GM12801 (cell line): ENCODE measurements around the gene IQGAP1.

Experiments
- TF ChIP-seq, protein P1 (sequence below): IDR thresholded peaks from one replicate; pipeline ENCODE4 v1.5.1; 2011; ENCODE audit warnings: control low read depth; ENCODE audit not compliant: insufficient read length; ENCODE audit errors: extremely low read depth

Gene IQGAP1

GRCh38 chr15:90497912-90498311, 109.9 kb downstream of the IQGAP1 start:
- TF ChIP-seq, protein P1, sequence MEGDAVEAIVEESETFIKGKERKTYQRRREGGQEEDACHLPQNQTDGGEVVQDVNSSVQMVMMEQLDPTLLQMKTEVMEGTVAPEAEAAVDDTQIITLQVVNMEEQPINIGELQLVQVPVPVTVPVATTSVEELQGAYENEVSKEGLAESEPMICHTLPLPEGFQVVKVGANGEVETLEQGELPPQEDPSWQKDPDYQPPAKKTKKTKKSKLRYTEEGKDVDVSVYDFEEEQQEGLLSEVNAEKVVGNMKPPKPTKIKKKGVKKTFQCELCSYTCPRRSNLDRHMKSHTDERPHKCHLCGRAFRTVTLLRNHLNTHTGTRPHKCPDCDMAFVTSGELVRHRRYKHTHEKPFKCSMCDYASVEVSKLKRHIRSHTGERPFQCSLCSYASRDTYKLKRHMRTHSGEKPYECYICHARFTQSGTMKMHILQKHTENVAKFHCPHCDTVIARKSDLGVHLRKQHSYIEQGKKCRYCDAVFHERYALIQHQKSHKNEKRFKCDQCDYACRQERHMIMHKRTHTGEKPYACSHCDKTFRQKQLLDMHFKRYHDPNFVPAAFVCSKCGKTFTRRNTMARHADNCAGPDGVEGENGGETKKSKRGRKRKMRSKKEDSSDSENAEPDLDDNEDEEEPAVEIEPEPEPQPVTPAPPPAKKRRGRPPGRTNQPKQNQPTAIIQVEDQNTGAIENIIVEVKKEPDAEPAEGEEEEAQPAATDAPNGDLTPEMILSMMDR = no peak

- TF ChIP-seq, protein P1 = no peak
Measured at GRCh38 chr15:90500171-90500570, 112.1 kb downstream of the IQGAP1 start.

DNA sequence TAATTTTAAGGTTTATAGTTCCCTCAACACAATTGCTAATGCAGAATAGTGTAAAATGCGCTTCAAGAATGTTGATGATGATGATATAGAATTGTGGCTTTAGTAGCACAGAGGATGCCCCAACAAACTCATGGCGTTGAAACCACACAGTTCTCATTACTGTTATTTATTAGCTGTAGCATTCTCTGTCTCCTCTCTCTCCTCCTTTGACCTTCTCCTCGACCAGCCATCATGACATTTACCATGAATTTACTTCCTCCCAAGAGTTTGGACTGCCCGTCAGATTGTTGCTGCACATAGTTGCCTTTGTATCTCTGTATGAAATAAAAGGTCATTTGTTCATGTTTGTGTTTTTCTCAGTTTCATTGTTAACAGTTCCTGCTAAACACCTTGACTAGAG, 113.9 kb downstream of the IQGAP1 start:
- TF ChIP-seq, protein P1 = no peak

DNA sequence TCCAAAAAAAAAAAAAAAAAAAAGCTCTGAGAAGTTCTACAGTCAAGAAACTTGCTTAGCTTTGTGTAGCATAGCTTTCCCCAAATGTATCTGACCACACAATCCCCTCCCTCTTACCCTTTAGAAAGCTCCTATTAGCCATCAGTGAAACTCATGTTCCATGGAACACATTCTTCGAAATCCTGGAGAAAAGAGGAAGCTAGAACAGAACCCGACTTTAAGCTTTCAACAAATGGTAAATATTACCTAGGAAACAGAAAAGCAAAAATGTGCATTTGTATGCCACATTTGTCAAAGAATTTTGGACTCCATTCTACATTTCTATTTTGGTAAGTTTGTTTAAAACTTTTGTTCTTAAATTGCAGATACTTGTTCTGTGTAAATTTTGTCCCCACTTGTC, 124.2 kb downstream of the IQGAP1 start:
- TF ChIP-seq, protein P1 = no peak

DNA sequence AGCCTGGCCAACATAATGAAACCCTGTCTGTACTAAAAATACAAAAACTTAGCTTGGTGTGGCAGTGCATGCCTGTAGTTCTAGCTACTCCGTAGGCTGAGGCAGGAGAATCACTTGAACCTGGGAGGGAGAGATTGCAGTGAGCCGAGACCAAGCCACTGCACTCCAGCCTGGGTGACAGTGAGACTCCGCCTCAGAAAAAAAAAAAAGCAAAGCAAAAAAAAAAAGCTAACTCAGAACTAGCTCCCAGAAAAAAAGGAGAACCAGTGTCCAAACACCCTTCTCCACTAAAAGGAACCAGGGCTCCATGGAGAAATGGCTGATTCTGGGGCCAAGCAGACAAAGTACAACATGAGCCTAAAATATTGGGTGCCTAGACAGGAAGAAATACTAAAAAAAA, 124.9 kb downstream of the IQGAP1 start:
- TF ChIP-seq, protein P1 = no peak

DNA sequence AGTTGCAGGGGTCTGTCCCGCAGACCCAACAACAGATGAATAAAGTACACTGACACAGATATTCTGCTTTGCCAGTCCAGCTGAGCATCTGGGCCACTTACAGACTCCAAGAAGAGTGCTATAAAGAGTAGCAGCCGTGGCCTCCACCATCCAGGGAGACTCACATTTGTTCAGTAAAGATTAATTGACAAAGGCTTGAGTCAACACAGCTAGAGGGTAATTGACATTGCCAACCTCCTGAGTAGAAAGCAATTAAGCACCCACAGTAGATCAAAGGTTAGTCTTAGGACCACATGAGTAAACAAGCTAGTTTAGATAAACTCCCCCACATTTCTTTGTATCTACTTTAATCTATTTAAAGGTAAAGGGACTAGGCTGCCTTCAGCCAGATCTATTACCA, 125.4 kb downstream of the IQGAP1 start:
- TF ChIP-seq, protein P1 = no peak

- TF ChIP-seq, protein P1 = no peak
Measured at GRCh38 chr15:90519688-90520087, 131.6 kb downstream of the IQGAP1 start.

- TF ChIP-seq, protein P1 = no peak
Measured at GRCh38 chr15:90520365-90520764, 132.3 kb downstream of the IQGAP1 start.
